Fibroblast of pulmonary artery (primary cell): ENCODE data around the gene RARRES1.

Experiments
- DNase-seq: peaks from one replicate; pipeline ENCODE4 v3.0.0-alpha.2; 2010; ENCODE audit warnings: low read depth
- H3K4me3 ChIP-seq: replicated peaks from 2 replicates; pipeline ENCODE4 v1.5.1; 2011; ENCODE audit warnings: low read depth, mild to moderate bottlenecking, control low read depth, low read length, moderate library complexity
- CTCF ChIP-seq: IDR thresholded peaks from 2 replicates; pipeline ENCODE4 v1.5.1; 2011; ENCODE audit warnings: mild to moderate bottlenecking, control low read depth, low read length, inconsistent platforms; ENCODE audit errors: missing control alignments

Gene RARRES1

GRCh38 chr3:158737410-158737809, 5.2 kb upstream of the RARRES1 start:
- H3K4me3 ChIP-seq, result no peak overlapping the region
- DNase-seq, result no peak
- no peak for TF ChIP-seq CTCF

GRCh38 chr3:158735296-158736033, 3.2 kb upstream of the RARRES1 start:
- DNase-seq, result no peak
- no peak overlapping the region for H3K4me3 ChIP-seq

GRCh38 chr3:158733656-158734055, 1.4 kb upstream of the RARRES1 start:
- no peak for TF ChIP-seq CTCF
- no peak overlapping the region for H3K4me3 ChIP-seq
- DNase-seq, result no peak

More at GRCh38 chr3:158735296-158736033, 3.2 kb upstream of the RARRES1 start:
- no peak for TF ChIP-seq CTCF

GRCh38 chr3:158732856-158733200, 571 bp upstream of the RARRES1 start:
- DNase-seq, result no peak
- no peak for TF ChIP-seq CTCF
- H3K4me3 ChIP-seq, result peak overlapping the region; percentile 59

GRCh38 chr3:158731486-158731885, 771 bp downstream of the RARRES1 start:
- H3K4me3 ChIP-seq, result peak overlapping the region; percentile 59
- TF ChIP-seq CTCF, result no peak
- no peak for DNase-seq

GRCh38 chr3:158728851-158729250, 3.4 kb downstream of the RARRES1 start:
- no peak overlapping the region for H3K4me3 ChIP-seq
- DNase-seq, result no peak
- TF ChIP-seq CTCF, result no peak

- no peak for DNase-seq
- no peak overlapping the region for H3K4me3 ChIP-seq
- TF ChIP-seq CTCF, result no peak
Measured at GRCh38 chr3:158728061-158728377, 4.2 kb downstream of the RARRES1 start.
